Measurements from ENCODE around the gene CCDC92.
"Not testable (repeated sequence)": the region's sequence is repeated elsewhere in the genome, so short reads cannot be mapped to it uniquely, and the experiment has no call there.

Gene CCDC92

DNA sequence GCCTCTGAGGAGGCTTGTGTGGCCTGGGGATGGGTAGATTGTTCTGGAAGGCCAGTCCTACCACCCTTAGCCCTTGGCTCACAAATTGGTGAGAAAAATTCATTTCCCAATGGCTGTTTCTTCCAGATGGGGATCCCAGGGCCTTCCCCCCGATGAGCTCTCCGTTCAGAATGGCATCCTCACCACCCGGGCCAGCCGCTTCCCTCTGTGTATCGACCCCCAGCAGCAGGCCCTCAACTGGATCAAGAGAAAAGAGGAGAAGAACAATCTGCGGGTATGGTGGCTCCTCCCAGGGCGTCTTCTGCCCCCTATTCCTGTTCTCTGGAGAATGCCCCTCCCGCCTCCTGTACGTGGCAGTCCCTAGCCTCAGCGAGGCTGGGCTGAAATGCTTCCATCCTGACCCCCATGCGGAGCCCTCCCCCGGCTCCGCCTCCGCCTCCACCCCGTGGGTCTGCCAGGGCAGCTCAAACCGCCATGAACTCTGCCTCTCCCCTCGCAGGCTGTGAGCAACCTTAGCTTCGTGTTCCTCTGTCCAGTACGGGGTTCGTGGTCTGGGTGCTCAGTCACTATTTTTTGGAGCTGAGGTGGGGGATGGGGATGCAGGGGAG lies 57.8 kb downstream of the CCDC92 start:
- no peak overlapping the region for H3K4me3 ChIP-seq (ENCODE audit: low read length)
- TF ChIP-seq ZNF274 (IDR thresholded peaks at IDR 0.05; ENCODE audit: low read depth, low read length): no peak

DNA sequence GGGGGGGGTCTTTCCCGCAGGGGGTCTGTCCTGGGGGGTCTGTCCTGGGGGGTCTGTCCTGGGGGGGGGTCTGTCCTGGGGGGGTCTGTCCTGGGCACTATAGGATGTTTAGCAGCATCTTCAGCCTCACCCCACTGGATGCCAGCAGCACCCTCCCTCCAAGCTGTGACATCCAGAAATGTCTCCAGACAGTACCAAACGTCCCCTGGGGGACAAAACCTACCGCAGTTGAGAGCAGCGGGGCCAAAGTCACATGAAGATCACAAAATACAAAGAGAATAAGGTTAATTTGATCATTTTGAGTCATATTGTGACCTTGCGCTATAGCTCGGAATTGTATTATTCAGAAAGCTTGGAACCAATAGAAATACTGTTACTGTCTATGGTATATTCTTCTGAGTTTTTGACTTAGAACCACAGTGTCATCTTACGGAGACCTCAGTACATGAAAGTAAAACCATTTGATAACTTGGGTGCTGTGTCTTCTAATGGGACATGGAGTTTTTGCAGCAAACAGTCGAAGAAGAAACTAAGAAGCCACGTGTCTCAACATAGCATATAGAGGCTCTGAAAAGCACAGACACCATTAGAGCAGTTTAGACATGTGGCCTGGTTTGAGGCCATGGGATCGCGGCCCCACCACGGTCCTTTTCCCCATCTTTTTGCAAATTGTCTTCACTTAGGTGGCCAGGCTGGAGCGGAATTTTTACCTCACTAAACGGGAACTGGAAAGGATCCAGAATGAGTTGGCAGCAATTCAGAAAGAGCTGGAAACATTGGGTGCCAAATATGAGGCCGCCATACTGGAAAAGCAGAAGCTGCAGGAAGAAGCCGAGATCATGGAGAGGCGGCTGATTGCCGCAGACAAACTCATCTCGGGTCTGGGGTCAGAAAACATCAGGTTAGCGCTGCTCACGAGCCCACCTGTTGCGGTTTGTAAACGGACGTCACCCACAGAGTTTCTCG lies 59.9 kb downstream of the CCDC92 start:
- H3K4me3 ChIP-seq (ENCODE audit: low read length): no peak overlapping the region
- TF ChIP-seq ZNF274 (IDR thresholded peaks at IDR 0.05; ENCODE audit: low read depth, low read length): no peak

DNA sequence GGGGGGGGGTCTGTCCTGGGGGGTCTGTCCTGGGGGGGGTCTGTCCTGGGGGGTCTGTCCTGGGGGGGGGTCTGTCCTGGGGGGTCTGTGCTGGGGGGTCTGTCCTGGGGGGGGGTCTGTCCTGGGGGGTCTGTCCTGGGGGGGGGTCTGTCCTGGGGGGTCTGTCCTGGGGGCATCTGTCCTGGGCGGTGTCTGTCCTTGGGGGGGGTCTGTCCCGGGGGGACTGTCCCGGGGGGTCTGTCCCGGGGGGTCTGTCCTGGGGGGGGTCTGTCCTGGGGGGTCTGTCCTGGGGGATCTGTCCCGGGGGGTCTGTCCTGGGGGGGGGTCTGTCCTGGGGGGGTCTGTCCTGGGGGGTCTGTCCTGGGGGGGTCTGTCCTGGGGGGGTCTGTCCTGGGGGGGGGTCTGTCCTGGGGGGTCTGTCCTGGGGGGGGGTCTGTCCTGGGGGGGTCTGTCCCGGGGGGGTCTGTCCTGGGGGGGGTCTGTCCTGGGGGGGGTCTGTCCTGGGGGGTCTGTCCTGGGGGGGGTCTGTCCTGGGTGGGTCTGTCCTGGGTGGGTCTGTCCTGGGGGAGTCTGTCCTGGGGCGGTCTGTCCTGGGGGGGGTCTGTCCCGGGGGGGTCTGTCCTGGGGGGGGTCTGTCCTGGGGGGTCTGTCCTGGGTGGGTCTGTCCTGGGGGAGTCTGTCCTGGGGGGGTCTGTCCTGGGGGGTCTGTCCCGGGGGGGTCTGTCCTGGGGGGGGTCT lies 60.8 kb downstream of the CCDC92 start:
- not testable (repeated sequence) for H3K4me3 ChIP-seq (ENCODE audit: low read length)

DNA sequence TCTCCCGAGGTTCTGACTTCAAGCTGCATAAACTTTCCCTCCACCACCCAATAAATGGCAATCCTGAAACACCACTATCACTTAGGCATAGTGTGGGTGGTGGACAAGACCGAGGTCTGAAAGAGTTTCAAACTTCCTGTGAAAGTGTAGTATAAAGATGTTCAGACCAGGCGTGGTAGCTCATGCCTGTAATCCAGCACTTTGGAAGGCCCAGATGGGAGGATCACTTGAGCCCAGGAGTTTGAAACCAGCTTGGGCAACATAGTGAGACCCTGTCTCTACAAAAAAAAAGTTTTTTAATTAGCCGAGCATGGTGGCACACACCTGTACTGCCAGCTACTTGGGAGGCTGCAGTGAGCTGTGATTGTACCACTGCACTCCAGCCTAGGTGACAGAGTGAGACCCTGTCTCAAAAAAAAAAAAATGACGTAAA lies 61.9 kb downstream of the CCDC92 start:
- TF ChIP-seq ZNF274 (IDR thresholded peaks at IDR 0.05; ENCODE audit: low read depth, low read length): no peak
- no peak overlapping the region for H3K4me3 ChIP-seq (ENCODE audit: low read length)

DNA sequence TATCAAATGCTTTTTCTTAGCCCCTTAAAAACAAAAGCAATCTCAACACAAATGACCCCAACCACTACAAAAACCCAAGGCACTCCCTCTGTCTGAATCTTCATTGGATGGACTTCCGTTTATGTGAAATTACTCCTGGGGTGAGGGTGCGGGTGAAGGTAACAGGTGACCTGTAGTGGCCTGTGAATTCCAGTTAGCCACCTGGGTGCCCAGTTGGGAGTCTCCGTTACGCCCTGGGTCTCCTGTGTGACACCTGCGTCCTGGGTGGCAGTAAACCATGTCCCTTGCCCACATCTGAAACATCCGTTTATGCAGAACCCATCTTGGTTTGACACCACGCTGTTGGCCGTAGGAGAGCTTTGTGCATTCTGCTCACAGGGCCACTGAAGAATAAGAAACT lies 62.6 kb downstream of the CCDC92 start:
- TF ChIP-seq ZNF274 (IDR thresholded peaks at IDR 0.05; ENCODE audit: low read depth, low read length): no peak
- no peak overlapping the region for H3K4me3 ChIP-seq (ENCODE audit: low read length)

DNA sequence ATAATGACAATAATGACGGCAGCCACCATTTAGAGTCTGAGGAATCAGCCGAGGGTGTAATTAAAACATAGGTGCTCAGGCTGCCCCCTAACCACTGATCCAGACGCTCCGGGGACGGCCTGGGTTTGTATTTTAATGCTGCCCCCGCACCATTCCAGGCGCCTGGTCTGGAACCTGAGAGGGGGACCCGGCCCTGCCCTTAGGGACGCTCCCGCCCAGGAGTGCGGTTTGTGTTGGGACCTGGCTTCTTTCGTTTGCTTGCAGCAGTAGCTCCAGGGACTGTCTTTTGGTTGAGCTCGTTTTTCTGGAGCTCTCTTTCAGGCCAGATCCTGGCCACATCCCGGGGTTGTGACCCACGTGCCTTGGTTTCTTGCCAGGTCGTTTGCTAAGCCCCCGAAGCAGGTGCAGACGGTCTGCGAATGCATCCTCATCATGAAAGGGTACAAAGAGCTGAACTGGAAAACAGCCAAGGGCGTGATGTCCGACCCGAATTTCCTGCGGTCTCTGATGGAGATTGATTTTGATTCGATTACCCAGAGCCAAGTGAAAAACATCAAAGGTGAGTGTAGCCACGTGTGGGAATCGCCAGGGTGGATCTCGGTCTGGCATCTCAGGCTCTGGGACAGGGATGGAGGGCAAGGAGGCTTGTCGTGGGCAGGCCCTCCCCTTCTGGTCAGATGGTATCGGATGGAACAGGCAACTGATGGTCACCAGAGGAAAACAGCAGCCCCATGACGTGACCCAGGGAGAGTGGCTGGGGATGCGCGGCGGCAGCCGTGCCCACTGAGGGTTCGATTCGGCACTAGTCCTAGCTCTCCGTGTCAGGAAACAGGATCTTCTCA lies 63.5 kb downstream of the CCDC92 start:
- no peak overlapping the region for H3K4me3 ChIP-seq (ENCODE audit: low read length)
- TF ChIP-seq ZNF274 (IDR thresholded peaks at IDR 0.05; ENCODE audit: low read depth, low read length): no peak

DNA sequence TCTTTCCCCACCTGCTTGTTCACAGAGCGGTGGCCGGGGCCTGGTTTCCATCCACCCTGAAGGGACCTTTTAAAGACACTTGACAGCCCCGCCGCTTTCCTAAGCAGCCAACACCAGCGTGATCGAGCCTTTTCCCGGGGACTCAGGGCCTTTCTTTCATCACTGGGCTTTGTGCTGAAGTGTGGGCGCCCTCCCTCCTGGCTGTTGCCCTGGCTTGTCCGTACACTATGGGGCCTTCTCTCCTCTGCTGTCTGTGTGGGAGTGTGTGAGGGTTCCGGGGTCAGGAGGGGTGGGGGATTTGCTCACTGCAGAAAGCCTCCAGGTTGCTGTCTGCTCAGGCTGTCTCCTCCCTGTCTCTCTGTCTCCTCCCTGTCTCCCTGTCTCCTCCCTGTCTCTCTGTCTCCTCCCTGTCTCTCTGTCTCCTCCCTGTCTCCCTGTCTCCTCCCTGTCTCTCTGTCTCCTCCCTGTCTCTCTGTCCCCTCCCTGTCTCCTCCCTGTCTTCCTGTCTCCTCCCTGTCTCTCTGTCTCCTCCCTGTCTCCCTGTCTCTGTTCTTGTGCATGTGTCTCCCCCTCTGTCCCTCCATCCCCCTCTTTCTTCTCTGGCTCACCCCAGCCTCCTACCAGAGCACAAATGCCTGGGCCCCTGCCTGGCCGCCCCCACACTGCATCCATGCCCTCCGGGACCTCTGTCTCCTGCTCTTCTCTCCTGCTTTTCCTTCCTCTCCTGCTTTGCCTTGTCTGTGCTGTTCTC lies 64.7 kb downstream of the CCDC92 start:
- no peak overlapping the region for H3K4me3 ChIP-seq (ENCODE audit: low read length)
- TF ChIP-seq ZNF274 (IDR thresholded peaks at IDR 0.05; ENCODE audit: low read depth, low read length): no peak

DNA sequence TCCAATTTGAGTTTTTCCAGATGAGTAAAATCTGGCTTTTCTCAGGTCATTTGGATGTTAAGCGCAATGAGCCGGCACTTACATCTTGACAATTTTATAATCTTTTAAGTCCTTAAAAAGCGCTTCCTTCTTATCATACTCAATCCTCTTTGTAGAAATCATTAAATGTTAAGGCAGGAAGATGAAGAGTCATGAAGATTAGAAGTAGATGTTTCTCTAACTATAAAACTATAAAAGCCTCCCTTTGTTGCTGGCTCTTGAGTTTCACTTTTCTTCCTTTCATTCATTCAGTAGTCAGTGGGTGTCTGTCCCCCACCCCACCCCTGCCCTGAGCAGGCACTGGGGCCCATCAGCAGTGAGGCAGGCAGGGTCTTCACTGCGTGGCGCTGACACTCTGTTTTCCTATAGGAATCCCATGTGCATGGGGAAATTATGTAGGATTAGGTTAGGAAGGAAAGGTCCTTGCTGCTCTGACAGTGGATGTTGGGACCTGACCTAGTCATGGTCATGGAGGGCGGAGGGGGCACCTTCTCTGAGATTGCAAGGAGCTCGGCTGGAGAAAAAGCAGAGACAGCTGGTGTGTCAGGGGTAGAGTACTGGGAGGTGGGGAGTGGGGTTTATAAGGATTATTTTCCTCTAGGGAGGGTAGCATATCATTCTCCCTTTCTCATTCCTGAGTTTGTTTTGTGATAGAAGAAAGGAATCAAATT lies 65.8 kb downstream of the CCDC92 start:
- no peak for TF ChIP-seq ZNF274 (IDR thresholded peaks at IDR 0.05; ENCODE audit: low read depth, low read length)
- no peak overlapping the region for H3K4me3 ChIP-seq (ENCODE audit: low read length)

DNA sequence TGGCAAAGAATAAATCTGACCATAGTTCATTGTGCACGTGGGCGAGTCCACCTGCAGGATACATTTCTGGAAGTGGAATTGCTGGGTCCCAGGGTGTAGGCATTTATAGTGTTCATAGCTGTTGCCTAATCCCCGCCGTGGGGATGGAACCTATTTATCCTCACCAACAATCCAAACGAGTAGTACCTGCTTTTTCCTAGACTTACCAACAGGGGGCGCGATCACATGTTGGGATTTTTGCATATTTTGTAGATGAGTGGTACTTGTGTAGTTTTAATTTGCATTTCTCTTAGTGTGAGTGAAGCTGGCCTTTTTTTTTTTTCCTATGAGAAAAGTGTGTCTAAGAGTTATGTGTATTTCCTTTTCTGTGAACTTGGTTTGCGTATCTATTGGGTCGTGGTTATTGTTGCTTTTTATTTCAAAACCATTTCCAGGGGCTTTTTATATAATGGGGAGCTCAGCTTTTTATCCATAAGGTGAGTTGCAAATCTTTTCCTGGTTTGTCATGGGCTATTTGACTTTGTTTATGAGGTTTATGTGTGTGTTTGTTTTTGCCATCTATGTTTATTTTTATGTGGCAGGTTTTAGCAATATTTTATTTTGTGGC lies 67.2 kb downstream of the CCDC92 start:
- no peak overlapping the region for H3K4me3 ChIP-seq (ENCODE audit: low read length)
- TF ChIP-seq ZNF274 (IDR thresholded peaks at IDR 0.05; ENCODE audit: low read depth, low read length): no peak

DNA sequence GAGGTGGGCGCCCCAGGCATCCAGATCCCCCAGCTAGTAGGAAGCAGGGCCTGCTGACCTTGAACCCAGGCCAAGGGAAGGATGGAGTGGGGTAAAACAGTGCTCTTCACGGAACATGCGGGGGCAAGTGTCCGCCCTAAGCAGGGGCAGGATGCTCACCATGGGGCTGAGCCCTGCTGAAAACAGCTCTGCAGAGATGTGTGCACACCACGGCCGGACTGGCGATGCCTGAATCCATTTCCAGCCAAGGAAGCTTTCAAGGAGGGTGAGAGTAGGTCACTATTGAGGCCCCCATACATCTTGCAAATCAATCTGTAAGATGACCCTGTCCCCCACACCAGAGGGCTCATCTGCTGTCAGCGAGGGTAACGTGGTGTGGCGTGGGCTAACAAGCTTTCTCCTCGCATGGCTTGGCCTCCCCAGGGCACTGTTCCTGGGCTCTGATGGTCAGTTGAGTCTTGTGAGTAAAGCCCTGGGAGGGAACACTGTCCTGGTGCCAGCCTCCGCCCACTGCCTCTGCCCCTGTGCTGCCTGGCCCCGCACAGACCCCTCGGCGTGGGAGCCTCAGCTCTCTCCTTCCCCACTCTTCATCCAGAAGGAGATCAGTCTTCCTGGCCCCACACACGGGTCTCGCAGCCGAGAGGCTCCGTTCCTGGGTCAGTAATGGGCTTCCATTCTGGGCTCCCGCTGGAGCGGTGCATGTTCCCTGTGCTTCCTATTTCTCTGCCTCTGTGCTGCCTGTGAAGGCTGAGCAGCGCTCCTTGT lies 69.1 kb downstream of the CCDC92 start:
- no peak for TF ChIP-seq ZNF274 (IDR thresholded peaks at IDR 0.05; ENCODE audit: low read depth, low read length)
- H3K4me3 ChIP-seq (ENCODE audit: low read length): no peak overlapping the region

DNA sequence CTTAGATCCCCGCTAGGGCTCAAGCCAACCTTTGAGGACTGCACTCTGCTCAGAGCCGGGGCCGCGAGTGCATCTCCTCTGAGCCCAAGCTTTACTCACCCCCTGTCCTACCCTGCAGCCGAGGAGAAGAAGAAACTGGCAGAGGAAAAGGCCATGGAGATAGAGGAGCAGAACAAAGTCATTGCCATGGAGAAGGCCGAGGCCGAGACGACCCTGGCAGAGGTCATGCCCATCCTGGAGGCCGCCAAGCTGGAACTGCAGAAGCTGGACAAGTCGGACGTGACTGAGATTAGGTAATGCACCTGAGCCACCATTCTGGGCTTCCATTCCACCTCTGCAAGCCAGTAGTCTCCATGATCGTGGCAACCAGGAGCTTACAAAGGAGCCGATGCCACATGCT lies 69.8 kb downstream of the CCDC92 start:
- no peak for TF ChIP-seq ZNF274 (IDR thresholded peaks at IDR 0.05; ENCODE audit: low read depth, low read length)
- H3K4me3 ChIP-seq (ENCODE audit: low read length): no peak overlapping the region
